ENCODE data around the gene MTCH2.
A peak's percentile ranks its signal among the peaks of the same experiment; 100 is the strongest.
"Not testable (repeated sequence)": the region's sequence is repeated elsewhere in the genome, so short reads cannot be mapped to it uniquely, and the experiment has no call there.

MTCH2 gene

DNA sequence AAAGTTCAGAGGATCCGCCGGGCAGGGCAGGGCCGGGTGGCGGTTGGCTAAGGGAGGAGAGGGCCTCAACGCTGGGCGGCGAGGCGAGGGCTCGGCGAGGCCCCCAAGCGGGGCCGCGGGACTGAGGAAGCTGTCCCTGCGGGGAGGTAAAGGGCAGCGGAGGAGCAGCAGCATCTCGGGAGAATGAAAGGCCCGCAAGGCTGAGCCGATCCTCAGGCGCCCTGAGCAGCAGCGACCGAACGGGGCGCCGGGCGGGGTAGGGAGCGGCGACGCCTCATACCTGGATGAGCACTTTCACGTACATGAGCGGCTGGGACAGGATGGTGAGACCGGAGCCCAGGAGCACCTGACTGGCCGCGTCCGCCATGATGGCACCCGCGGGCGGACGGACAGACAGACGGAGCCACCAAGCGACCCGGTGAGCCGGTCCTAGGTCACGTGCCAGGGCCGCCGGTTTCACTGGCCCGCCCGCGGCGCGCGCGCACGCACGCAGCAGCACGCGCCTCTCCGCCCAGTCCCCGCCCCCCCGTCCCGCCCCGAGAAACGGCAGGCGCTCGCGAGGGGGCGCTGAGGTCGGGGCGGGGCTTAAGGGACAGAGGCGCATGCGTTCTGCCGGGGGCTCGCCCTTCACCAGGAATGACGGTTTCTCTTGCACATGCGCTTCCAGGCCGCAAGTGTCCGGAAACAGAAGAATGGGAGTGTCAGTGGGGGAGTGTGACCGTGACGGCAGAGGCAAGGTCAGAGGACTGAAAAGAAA, at the start of gene MTCH2:
Gene MTCH2 (minus strand): TSS at position 461 of the 757 bp plus-strand sequence. CDS start 94 bp downstream, at position 367.
- peak; percentile 93 to 94 for DNase-seq (ENCODE audit: low read depth in 2 of 2)

DNA sequence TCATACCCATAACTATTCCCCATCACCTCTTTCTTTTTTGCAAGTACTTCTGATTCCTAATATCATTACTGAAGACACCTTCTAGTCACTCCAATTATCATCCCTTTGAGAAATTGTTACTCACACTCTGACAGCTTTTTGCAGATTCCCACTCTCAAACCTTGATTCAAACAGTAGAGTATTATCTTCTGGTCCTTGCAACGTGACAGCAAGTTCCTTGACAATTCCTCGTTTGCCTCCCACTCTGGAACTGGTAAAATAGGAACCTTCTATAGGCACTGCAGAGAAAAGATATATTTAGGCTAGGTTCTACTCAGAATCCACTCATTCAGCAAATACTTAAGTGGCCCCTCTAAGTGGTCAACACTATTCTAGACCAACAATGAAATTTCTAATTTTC, 49.6 kb upstream of the MTCH2 start:
- DNase-seq (ENCODE audit: low read depth in 2 of 2): no peak

DNA sequence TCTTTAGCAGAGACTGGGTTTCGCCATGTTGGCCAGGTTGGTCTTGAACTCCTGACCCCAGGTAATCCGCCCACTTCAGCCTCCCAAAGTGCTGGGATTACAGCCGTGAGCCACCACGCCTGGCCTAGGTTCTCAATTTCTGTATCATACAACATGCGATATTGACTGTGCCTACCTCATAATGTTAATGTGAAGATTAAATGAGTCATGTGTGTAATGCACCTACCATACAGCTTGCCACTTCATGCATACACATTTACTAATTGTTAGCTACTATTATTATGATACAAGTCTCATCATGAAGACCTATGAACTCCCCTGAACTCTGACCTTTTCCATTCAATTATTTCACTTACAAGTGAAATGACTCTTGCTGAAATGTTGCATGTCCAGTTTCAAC, 47.1 kb upstream of the MTCH2 start:
- no peak for DNase-seq (ENCODE audit: low read depth in 2 of 2)

DNA sequence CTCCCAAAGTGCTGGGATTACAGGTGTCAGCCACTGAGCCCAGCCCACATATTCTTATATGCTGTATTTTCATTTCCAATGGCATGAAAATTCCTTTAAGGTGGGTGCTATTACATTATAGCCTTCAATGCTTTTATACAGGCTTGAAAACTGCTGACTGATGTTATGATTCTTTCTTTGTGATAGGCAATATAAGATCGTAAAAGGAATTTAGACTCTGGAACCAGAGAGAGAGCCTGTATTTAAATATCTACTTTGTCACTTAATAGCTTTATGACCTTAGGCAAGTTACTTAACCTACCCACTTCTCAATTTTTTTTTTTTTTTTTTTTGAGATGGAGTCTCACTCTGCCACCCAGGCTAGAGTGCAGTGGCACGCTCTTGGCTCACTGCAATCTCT, 46.6 kb upstream of the MTCH2 start:
- DNase-seq (ENCODE audit: low read depth in 2 of 2): no peak

DNA sequence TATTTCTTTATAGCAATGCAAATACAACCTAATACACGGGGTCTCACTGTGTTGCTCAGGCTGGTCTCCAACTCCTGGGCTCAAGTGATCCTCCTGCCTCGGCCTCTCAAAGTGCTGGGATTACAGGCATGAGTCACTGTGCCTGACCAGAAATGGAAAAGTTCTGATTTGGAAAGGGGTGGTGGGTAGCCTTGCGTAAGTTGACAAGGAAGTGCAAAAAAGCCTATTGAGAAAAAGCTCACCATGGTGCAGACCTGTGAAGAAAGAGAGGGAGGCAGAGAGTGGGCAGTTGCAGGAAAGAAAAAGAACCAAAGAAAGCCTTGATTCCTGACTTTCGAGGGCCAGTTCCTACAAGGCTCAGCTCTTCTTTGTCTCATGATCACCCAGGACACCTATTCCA, 45.8 kb upstream of the MTCH2 start:
- DNase-seq (ENCODE audit: low read depth in 2 of 2): no peak

DNA sequence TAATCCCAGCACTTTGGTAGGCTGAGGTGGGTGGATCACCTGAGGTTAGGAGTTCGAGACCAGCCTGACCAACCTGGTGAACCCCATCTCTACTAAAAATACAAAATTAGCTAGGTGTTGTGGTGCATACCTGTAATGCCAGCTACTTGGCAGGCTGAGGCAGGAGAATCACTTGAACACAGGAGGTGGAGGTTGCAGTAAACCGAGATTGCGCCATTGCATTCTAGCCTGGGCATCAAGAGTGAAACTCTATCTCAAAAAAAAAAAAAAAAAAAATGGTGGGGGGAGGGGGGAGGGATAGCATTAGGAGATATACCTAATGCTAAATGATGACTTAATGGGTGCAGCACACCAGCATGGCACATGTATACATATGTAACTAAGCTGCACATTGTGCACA, 44.3 kb upstream of the MTCH2 start:
- not testable (repeated sequence) for DNase-seq (ENCODE audit: low read depth in 2 of 2)

DNA sequence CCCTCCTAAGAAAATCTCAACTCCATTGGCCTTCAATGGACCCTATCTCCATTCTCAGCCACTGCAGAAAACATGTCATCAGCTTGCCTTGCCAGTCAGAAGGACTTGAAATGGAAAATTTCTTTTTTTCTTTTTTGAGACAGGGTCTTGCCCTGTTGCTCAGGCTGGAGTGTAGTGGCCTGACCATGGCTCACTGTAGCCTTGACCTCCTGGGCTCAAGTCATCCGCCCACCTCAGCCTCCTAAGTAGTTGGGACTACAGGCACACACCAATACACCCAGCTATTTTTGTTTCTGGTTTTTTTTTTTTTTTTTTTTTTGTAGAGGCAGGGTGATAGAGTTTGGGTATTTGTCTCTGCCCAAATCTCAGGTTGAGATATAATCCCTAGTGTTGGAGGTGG, 43.8 kb upstream of the MTCH2 start:
- DNase-seq (ENCODE audit: low read depth in 2 of 2): no peak

DNA sequence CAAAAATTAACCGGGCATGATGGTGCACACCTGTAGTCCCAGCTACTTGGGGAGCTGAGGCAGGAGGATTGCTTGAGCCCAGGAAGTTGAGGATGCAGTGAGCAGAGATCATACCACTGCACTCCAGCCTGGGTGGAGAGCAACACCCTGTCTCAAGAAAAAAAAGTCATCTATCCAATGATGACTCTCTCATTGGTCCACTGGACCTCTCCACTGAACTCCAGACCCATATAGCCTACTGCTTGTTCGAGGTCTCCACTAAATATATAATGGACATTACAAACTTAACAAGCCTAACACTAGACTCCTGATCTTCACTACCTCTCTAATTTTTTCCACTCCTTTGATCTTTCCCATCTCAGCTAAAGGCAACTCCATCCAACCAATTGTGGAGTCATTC, 33.5 kb upstream of the MTCH2 start:
- DNase-seq (ENCODE audit: low read depth in 2 of 2): no peak

DNA sequence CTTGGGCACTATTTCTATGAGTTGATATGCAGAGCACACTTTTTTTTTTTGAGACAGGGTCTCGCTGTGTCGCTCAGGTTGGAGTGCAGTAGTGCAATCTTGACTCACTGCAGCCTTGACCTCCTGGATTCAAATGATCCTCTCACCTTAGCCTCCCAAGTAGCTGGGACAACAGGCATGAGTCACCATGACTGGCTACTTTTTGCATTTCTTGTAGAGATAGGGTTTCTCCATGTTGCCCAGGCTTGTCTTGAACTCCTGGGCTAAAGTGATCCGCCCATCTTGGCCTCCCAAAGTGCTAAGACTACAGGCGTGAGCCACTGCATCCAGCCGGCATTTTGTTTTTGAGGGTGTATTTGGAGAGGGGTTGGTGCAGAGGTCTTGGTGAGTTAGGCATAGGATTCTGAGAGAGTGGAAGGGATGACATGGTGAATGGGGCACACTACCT, 29.9 kb upstream of the MTCH2 start:
- DNase-seq (ENCODE audit: low read depth in 2 of 2): no peak

DNA sequence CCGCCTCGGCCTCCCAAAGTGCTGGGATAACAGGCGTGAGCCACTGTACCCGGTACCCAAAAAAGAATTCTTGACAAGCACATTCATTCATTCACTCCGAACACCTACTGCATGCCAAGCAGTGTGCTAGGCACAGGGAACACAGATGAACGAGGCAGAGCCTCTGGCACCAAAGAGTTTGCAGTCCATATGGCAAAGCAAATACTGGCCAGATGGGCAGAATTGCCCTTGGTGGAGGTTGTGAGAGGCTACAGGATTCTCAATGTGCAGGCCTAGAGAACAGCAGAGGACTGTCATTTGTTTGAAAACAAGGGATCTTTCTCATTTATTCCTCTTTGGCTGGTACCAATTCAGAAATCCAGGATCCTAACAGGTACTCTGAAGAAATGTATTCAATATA, 27.5 kb upstream of the MTCH2 start:
- DNase-seq (ENCODE audit: low read depth in 2 of 2): no peak

DNA sequence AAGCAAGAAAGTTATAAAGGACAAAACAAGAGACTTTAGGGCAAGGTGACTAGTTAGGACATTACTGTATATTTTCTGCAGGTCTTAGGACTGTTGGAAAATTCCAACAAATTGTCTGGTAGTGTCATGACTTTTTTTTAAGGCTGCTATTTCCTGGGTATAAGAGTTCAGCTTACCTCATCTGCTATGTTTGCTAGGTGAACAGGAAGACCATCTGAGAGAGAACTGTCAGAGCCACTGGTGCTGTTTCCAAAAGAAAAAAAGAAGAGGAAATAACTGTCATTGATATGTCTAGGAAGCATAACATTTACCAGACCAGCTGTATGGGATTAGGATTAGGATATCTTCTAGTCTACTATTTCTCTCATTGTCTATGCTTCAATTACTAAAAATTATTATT, 26.3 kb upstream of the MTCH2 start:
- DNase-seq (ENCODE audit: low read depth in 2 of 2): no peak

DNA sequence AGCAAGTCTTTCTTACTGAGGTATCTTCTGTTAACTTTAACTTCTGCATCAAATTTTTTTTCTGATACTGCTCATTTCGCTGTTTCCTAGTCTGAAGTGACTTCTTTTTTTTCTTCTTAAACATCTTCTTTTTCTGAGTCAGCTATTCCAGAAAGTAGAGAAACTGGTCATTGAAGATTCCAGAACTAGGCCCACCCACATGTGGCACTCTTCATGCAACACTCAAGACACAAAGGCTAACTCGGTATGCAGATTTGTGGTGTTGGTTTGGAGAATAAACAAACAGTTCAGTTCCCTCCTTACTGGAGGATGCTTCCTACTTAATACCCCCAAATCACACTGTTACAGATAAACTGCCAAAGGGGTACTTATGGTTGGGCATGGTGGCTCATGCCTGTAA, 25.2 kb upstream of the MTCH2 start:
- no peak for DNase-seq (ENCODE audit: low read depth in 2 of 2)

DNA sequence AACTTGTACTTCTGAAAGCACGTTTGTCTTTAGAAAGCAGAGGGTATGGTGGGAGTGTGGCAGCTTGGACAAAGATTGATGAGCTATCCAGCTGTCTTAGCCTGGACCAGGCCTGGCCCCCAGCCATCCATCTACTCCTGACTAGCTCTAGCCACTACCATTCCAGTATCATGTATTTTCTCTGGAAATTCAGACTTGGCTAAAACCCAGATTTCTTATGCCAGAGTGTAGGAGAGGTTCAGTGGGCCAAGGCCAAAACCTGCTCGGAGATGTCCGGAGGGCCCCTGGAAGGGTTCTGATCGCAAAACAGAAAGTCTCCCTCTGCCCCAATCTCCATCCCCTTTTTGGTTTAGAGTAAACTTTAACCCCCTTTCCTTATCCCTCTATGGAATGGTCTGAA, 24.8 kb upstream of the MTCH2 start:
- DNase-seq (ENCODE audit: low read depth in 2 of 2): no peak

DNA sequence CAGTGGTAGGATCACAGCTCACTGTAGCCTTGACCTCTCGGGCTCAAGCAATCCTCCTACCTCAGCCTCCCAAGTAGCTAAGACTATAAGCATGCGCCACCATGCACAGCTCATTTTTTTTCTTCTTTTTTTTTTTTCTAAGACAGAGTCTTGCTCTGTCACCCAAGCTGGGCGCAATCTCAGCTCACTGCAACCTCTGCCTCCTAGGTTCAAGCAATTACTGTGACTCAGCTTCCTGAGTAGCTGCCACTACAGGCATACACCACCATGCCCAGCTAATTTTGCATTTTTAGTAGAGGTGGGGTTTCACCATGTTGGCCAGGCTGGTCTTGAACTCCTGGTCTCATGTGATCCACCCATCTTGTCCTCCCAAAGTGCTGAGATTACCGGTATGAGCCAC, 22.6 kb upstream of the MTCH2 start:
- not testable (repeated sequence) for DNase-seq (ENCODE audit: low read depth in 2 of 2)

DNA sequence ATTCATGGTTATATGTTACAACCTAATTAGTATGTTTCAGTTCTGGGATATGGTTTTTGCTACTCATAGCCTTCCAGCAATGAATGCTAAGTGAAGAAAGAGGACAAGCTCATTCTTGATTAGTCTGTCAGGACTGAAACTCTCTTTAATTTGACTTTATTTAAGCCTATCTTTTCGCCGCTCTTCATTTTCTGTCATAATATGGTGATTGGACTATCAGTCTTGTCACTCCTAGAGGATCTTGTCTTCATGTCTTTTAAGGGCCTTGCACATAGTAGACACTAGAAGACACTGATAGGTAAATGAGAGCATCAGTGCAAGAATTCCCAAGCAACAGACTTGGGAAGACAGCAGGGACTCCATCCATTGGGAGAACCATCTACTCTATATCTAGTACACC, 18.9 kb upstream of the MTCH2 start:
- DNase-seq (ENCODE audit: low read depth in 2 of 2): no peak

DNA sequence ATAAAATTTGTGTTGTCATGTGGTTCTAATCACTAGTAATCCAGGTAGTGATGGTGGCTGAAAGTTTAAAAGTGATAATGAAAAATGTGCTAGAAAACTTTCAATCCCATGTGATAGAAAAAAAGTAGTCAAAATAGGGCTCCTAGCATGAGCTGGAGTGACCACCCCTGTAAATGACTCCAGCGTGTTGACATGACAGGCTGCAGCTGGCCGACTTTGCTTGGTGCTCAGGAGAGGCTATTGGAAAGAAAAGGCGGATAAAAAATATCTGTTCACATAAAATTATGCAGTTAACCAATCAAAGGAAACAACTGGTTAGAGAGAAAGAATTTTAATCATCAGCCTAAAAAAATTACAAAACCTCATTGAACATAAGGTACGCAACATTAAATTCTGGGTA, 16.9 kb upstream of the MTCH2 start:
- no peak for DNase-seq (ENCODE audit: low read depth in 2 of 2)

DNA sequence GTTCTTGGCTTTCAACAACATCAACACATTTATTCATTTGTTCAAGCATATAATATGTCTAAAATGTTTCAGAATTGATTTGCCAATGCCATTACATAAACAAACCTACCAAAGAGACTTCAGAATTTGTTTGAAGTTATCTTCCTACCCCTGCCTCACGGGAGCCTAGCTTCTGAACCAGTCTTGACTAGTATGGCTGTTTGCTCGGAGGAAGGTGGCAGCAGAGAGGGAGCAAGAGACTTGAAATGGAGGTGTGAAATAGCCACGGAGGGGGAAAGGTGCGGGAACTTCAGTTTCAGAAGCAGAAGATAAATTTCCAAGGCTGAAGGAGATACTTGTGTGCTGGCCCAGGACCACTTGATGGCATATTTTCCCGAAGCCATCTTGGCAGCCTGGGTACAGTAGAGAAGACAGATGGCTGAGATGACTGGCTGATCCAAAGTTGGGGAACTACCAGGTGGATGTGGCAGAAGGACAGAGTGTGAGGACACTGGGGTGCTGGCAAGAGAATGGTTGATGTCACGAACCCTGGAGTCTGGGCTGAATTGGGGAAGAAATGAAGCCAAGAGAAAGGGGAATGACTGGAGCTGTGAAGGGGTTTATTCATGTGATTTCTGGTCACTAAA, 14.0 kb upstream of the MTCH2 start:
- DNase-seq (ENCODE audit: low read depth in 2 of 2): no peak

DNA sequence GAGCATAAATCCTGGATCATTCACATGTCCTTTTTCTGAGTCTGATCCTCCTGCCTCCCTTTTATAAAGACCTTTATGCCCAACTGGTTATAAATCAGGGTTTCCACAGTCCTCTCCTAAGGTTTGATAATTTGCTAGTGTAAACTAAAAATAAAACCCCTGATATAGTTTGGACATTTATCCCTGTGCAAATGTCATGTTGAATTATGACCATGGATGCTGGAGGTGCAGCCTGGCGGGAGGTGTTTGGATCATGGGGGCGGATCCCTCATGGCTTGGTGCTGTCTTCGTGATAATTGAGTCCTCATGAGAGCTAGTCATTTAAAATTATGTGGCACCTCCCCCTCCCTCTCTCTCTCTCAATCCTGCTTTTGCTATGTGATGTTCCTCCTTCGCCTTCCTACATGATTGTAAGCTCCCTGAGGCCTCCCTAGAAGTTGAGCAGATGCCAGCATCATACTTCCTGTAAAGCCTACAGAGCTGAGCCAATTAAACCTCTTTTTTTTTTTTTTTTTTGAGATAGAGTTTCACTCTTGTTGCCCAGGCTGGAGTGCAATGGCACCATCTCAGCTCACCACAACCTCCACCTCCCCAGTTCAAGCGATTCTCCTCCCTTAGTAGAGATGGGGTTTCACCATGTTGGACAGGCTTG, 9.6 kb upstream of the MTCH2 start:
- DNase-seq (ENCODE audit: low read depth in 2 of 2): no peak

DNA sequence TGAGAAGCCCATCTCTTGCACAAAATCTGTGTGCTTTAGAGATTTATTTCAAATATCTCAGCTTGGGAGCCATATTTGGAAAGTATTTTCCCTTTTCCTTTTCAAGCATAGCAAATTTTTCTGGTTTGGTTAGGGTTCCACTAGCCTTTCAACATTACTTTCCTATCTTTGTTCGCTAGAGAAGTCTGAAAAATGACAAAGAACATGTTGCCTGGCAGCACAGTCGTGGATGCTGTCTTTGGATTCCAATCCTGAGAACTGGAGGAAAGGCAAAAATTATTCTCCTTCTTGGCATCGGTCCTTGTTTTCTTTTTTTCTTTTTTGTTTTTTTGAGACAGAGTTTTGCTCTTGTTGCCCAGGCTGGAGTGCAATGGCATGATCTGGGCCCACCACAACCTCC, 6.9 kb upstream of the MTCH2 start:
- no peak for DNase-seq (ENCODE audit: low read depth in 2 of 2)

DNA sequence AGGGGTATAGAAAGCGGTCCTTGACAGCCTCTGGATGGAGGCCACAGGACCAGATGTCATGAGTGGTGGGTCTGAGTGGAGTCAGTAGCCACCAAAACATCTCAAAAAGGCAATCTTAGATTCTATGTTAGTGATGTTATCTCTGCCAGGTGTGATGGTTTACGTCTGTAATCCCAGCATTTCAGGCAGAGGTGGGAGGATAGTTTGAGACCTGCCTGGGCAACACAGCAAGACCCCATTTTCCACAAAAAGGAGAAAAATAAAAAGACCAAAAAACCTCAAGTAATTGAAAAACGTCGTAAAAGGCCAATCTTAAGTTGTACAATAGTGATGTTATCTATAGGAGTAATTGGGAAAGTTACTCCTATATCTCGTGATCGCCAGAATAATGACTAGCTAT, 3.7 kb upstream of the MTCH2 start:
- DNase-seq (ENCODE audit: low read depth in 2 of 2): no peak

DNA sequence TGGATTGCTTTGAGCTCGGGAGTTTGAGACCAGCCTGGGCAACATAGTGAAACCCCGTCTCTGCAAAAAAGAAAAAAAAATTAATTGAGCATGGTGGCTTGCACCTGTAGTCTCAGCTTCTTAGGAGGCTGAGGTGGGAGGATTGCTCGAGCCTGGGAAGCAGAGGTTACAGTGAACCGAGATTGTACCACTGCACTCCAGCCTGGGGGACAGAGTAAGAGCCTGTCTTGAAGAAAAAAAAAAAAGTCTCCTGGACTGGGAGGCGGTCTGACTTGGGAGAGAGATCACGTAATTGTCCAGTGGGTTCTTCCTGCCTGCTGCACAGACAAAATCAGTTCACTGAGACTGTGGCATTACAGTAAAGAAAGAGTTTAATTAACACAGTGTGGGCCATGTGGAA, 3.1 kb upstream of the MTCH2 start:
- no peak for DNase-seq (ENCODE audit: low read depth in 2 of 2)

DNA sequence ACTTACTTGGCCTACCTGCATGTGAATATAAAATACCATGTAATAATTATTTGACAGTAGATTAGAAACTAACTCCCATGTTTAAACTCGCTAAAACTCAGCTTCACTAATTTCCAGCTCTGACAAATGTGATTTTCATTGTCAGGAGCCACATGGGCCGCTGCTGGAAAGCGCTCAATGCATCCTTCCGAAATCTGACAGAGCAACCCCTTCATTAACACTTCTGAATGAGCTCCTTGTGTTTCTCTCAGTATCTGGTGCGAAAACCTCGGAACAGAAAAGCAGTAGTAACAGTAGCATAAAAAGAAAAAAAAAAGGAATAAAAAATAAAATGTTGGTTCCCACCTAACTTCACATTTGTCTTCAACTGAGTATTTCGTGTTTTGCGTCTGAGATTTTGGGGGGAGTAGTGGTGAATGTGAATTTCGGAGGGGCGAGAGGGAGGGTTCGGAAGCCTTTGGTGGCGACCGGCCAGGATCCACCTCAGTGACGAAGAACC, 710 bp downstream of the MTCH2 start:
- no peak for DNase-seq (ENCODE audit: low read depth in 2 of 2)

DNA sequence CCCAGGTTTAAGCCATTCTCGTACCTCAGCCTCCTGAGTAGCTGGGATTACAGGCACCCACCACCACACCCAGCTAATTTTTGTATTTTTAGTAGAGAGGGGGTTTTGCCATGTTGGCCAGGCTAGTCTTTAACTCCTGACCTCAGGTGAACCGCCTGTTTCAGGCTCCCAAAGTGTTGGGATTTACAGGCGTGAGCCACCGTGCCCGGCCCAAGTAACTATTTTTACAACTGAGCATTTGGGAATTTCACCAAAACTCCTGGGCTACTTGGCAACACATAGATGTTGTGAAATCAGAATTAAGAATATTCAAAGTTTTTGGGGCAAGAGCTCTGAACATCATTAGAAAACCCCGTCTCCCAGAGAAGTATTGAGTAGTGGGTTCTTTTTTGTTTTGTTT, 1.9 kb downstream of the MTCH2 start:
- not testable (repeated sequence) for DNase-seq (ENCODE audit: low read depth in 2 of 2)

All from activated CD4-positive, alpha-beta T cell treated with anti-CD3 and anti-CD28 coated beads for 24 hours (primary cell).